Liver (tissue), 3 donors: ENCODE measurements around the gene SULT1A2.

Experiments used
- RAD21 ChIP-seq, 2 donors: IDR thresholded peaks; 2 replicates each; pipeline ENCODE4 v1.6.1; 2016; ENCODE audit warnings: antibody characterized with exemption in 2 of 2, mild to moderate bottlenecking in 2 of 2
- TF ChIP-seq, protein P1 (sequence below): fragments of 150-350 bp; IDR thresholded peaks from 2 replicates; pipeline ENCODE4 v1.5.1; 2017; ENCODE audit warnings: improper control_type of control experiment, low read depth, low read length; ENCODE audit not compliant: missing input control
- TF ChIP-seq, protein P2 (sequence below): IDR thresholded peaks from 2 replicates; pipeline ENCODE4 v1.6.1; 2016; ENCODE audit warnings: antibody characterized with exemption
- donor health status: healthy.
- donor health status: healthy.

GRCh38 chr16:28587386-28587785 lies 9.5 kb downstream of the SULT1A2 start:
- TF ChIP-seq, protein P1, sequence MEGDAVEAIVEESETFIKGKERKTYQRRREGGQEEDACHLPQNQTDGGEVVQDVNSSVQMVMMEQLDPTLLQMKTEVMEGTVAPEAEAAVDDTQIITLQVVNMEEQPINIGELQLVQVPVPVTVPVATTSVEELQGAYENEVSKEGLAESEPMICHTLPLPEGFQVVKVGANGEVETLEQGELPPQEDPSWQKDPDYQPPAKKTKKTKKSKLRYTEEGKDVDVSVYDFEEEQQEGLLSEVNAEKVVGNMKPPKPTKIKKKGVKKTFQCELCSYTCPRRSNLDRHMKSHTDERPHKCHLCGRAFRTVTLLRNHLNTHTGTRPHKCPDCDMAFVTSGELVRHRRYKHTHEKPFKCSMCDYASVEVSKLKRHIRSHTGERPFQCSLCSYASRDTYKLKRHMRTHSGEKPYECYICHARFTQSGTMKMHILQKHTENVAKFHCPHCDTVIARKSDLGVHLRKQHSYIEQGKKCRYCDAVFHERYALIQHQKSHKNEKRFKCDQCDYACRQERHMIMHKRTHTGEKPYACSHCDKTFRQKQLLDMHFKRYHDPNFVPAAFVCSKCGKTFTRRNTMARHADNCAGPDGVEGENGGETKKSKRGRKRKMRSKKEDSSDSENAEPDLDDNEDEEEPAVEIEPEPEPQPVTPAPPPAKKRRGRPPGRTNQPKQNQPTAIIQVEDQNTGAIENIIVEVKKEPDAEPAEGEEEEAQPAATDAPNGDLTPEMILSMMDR: no peak
- TF ChIP-seq, protein P2, sequence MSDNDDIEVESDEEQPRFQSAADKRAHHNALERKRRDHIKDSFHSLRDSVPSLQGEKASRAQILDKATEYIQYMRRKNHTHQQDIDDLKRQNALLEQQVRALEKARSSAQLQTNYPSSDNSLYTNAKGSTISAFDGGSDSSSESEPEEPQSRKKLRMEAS: no peak
- no peak for TF ChIP-seq RAD21 (IDR thresholded peaks at IDR 0.05)
